Stimulated activated CD8-positive, alpha-beta memory T cell treated with anti-CD3 and anti-CD28 coated beads, Interleukin-4, amount 100 ng/mL, for 24 hours (primary cell): Measurements from ENCODE around the gene MX1.
"Not testable (repeated sequence)": the region's sequence is repeated elsewhere in the genome, so short reads cannot be mapped to it uniquely, and the experiment has no call there.

Experiments
- DNase-seq: peaks from one replicate; pipeline ENCODE4 v3.0.0-alpha.2; 2020; ENCODE audit warnings: low read depth

The MX1 gene

GRCh38 chr21:41407541-41408460 is 18.2 kb upstream of the MX1 start:
- no peak for DNase-seq

GRCh38 chr21:41410361-41410760 is 15.7 kb upstream of the MX1 start:
- no peak for DNase-seq

GRCh38 chr21:41410767-41411448 is 15.1 kb upstream of the MX1 start:
- no peak for DNase-seq

- DNase-seq, result no peak
Measured at GRCh38 chr21:41411449-41412089, 14.5 kb upstream of the MX1 start.

- not testable (repeated sequence) for DNase-seq
Measured at GRCh38 chr21:41417505-41417904, 8.5 kb upstream of the MX1 start.

GRCh38 chr21:41418393-41418792 is 7.6 kb upstream of the MX1 start:
- DNase-seq, result no peak

- DNase-seq, result no peak
Measured at GRCh38 chr21:41418956-41419680, 6.9 kb upstream of the MX1 start.

- peak; percentile 39 for DNase-seq
Measured at GRCh38 chr21:41419921-41420862, 5.8 kb upstream of the MX1 start.

- not testable (repeated sequence) for DNase-seq
Measured at GRCh38 chr21:41420998-41421397, 5.0 kb upstream of the MX1 start.

GRCh38 chr21:41422546-41423304 is 3.3 kb upstream of the MX1 start:
- DNase-seq, result no peak

GRCh38 chr21:41423305-41423636 is 2.8 kb upstream of the MX1 start:
- DNase-seq, result not testable (repeated sequence)

- DNase-seq, result no peak
Measured at GRCh38 chr21:41425588-41425953, 468 bp upstream of the MX1 start.

- no peak for DNase-seq
Measured at GRCh38 chr21:41426676-41427404, 801 bp downstream of the MX1 start.

- no peak for DNase-seq
Measured at GRCh38 chr21:41427556-41427955, 1.5 kb downstream of the MX1 start.

- no peak for DNase-seq
Measured at GRCh38 chr21:41428311-41428710, 2.3 kb downstream of the MX1 start.

GRCh38 chr21:41428847-41429246 is 2.8 kb downstream of the MX1 start:
- DNase-seq, result no peak

GRCh38 chr21:41429305-41429704 is 3.3 kb downstream of the MX1 start:
- no peak for DNase-seq

- no peak for DNase-seq
Measured at GRCh38 chr21:41429925-41430491, 4.0 kb downstream of the MX1 start.

GRCh38 chr21:41431788-41432548 is 5.9 kb downstream of the MX1 start:
- no peak for DNase-seq
